Measurements from ENCODE around the gene ZNF503.

Gene ZNF503

GRCh38 chr10:75401569-75402485 is at the start of gene ZNF503:
Gene ZNF503 (minus strand): TSS chr10:75401764. CDS start chr10:75401419, 345 bp downstream.
- no peak for DNase-seq (ENCODE audit: low read depth)

- DNase-seq (ENCODE audit: low read depth), result no peak
Measured at GRCh38 chr10:75450644-75451640, 49.4 kb upstream of the ZNF503 start.

- DNase-seq (ENCODE audit: low read depth), result no peak
Measured at GRCh38 chr10:75450075-75450445, 48.5 kb upstream of the ZNF503 start.

GRCh38 chr10:75449382-75450074 is 48.0 kb upstream of the ZNF503 start:
- no peak for DNase-seq (ENCODE audit: low read depth)

- DNase-seq (ENCODE audit: low read depth), result no peak
Measured at GRCh38 chr10:75448166-75448565, 46.6 kb upstream of the ZNF503 start.

GRCh38 chr10:75446508-75446907 is 44.9 kb upstream of the ZNF503 start:
- DNase-seq (ENCODE audit: low read depth), result no peak

GRCh38 chr10:75444781-75445386 is 43.3 kb upstream of the ZNF503 start:
- no peak for DNase-seq (ENCODE audit: low read depth)

GRCh38 chr10:75443362-75443761 is 41.8 kb upstream of the ZNF503 start:
- DNase-seq (ENCODE audit: low read depth), result no peak

GRCh38 chr10:75441682-75442081 is 40.1 kb upstream of the ZNF503 start:
- DNase-seq (ENCODE audit: low read depth), result no peak

- no peak for DNase-seq (ENCODE audit: low read depth)
Measured at GRCh38 chr10:75441196-75441595, 39.6 kb upstream of the ZNF503 start.

GRCh38 chr10:75440271-75440793 is 38.8 kb upstream of the ZNF503 start:
- no peak for DNase-seq (ENCODE audit: low read depth)

- DNase-seq (ENCODE audit: low read depth), result no peak
Measured at GRCh38 chr10:75439811-75440210, 38.2 kb upstream of the ZNF503 start.

GRCh38 chr10:75438275-75438674 is 36.7 kb upstream of the ZNF503 start:
- no peak for DNase-seq (ENCODE audit: low read depth)

GRCh38 chr10:75437693-75438092 is 36.1 kb upstream of the ZNF503 start:
- no peak for DNase-seq (ENCODE audit: low read depth)

- DNase-seq (ENCODE audit: low read depth), result no peak
Measured at GRCh38 chr10:75436896-75437295, 35.3 kb upstream of the ZNF503 start.

- no peak for DNase-seq (ENCODE audit: low read depth)
Measured at GRCh38 chr10:75435291-75435690, 33.7 kb upstream of the ZNF503 start.

- DNase-seq (ENCODE audit: low read depth), result no peak
Measured at GRCh38 chr10:75434291-75434690, 32.7 kb upstream of the ZNF503 start.

GRCh38 chr10:75433216-75433615 is 31.7 kb upstream of the ZNF503 start:
- no peak for DNase-seq (ENCODE audit: low read depth)

GRCh38 chr10:75432763-75433162 is 31.2 kb upstream of the ZNF503 start:
- DNase-seq (ENCODE audit: low read depth), result no peak

- no peak for DNase-seq (ENCODE audit: low read depth)
Measured at GRCh38 chr10:75432176-75432575, 30.6 kb upstream of the ZNF503 start.
